GM19467 (cell line): Measurements from ENCODE around the gene PRDM12.
"Not testable (repeated sequence)": the region's sequence is repeated elsewhere in the genome, so short reads cannot be mapped to it uniquely, and the experiment has no call there.

Experiments used
- ATAC-seq: cut with Tn5 transposase; IDR thresholded peaks from one replicate; pipeline ENCODE4 v1.9.1; 2021; ENCODE audit warnings: mild to moderate bottlenecking, moderate library complexity; ENCODE audit not compliant: unreplicated experiment

The PRDM12 gene

GRCh38 chr9:130663258-130663976, 977 bp upstream of the PRDM12 start:
- ATAC-seq = no peak

GRCh38 chr9:130663977-130664250, 480 bp upstream of the PRDM12 start:
- no peak for ATAC-seq

GRCh38 chr9:130665029-130665430, 636 bp downstream of the PRDM12 start:
- no peak for ATAC-seq

GRCh38 chr9:130665431-130666392, 1.3 kb downstream of the PRDM12 start:
- ATAC-seq = no peak

- no peak for ATAC-seq
Measured at GRCh38 chr9:130666393-130667119, 2.2 kb downstream of the PRDM12 start.

GRCh38 chr9:130667120-130667435, 2.7 kb downstream of the PRDM12 start:
- ATAC-seq = no peak

- ATAC-seq = no peak
Measured at GRCh38 chr9:130668196-130668595, 3.8 kb downstream of the PRDM12 start.

GRCh38 chr9:130668659-130669058, 4.3 kb downstream of the PRDM12 start:
- no peak for ATAC-seq

GRCh38 chr9:130669965-130670364, 5.6 kb downstream of the PRDM12 start:
- ATAC-seq = no peak

- ATAC-seq = no peak
Measured at GRCh38 chr9:130670644-130671043, 6.2 kb downstream of the PRDM12 start.

GRCh38 chr9:130672466-130672865, 8.1 kb downstream of the PRDM12 start:
- ATAC-seq = no peak

- ATAC-seq = no peak
Measured at GRCh38 chr9:130672933-130673615, 8.7 kb downstream of the PRDM12 start.

- no peak for ATAC-seq
Measured at GRCh38 chr9:130675396-130675795, 11.0 kb downstream of the PRDM12 start.

GRCh38 chr9:130677252-130677651, 12.9 kb downstream of the PRDM12 start:
- ATAC-seq = no peak

GRCh38 chr9:130680836-130681768, 16.7 kb downstream of the PRDM12 start:
- ATAC-seq = no peak

- no peak for ATAC-seq
Measured at GRCh38 chr9:130681769-130682420, 17.5 kb downstream of the PRDM12 start.

GRCh38 chr9:130682421-130683121, 18.2 kb downstream of the PRDM12 start:
- no peak for ATAC-seq

- no peak for ATAC-seq
Measured at GRCh38 chr9:130685104-130685503, 20.7 kb downstream of the PRDM12 start.

GRCh38 chr9:130685945-130686344, 21.6 kb downstream of the PRDM12 start:
- ATAC-seq = not testable (repeated sequence)
